ENCODE results near the gene IKZF3.

DNA sequence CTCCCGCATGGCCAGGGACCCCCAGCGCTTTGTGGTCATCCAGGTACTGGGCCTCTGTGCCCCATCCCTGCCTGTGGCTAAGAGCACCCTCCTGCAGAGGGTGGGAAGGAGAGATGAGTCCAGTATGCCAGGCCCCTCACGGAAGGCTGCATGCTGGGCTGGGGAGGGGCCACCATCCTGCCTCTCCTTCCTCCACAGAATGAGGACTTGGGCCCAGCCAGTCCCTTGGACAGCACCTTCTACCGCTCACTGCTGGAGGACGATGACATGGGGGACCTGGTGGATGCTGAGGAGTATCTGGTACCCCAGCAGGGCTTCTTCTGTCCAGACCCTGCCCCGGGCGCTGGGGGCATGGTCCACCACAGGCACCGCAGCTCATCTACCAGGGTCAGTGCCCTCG is 137.5 kb downstream of the IKZF3 start:
- TF ChIP-seq, protein P1, sequence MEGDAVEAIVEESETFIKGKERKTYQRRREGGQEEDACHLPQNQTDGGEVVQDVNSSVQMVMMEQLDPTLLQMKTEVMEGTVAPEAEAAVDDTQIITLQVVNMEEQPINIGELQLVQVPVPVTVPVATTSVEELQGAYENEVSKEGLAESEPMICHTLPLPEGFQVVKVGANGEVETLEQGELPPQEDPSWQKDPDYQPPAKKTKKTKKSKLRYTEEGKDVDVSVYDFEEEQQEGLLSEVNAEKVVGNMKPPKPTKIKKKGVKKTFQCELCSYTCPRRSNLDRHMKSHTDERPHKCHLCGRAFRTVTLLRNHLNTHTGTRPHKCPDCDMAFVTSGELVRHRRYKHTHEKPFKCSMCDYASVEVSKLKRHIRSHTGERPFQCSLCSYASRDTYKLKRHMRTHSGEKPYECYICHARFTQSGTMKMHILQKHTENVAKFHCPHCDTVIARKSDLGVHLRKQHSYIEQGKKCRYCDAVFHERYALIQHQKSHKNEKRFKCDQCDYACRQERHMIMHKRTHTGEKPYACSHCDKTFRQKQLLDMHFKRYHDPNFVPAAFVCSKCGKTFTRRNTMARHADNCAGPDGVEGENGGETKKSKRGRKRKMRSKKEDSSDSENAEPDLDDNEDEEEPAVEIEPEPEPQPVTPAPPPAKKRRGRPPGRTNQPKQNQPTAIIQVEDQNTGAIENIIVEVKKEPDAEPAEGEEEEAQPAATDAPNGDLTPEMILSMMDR (conservative IDR thresholded peaks at IDR 0.05; ENCODE audit: low read depth, low read length): no peak
- no peak for TF ChIP-seq EZH2 (IDR thresholded peaks at IDR 0.05; ENCODE audit: low read length, unreplicated experiment)
- no peak for TF ChIP-seq EZH2phosphoT487 (IDR thresholded peaks at IDR 0.05; ENCODE audit: borderline replicate concordance, low read length)
